Measurements from ENCODE around the gene INPP5K. TPM values are rescaled to one million over a fixed set of nuclear protein-coding genes. Genes with fewer than 3 reads are reported as not detected.

INPP5K gene
- total RNA-seq, 2 donors from 2014 or later, result 78.7 to 95.3 TPM

GRCh38 chr17:1493291-1493980 lies 23.0 kb downstream of the INPP5K start:
- Histone ChIP-seq H3K4me1 (ENCODE audit: control insufficient read depth in 1 of 2, low read depth in 2 of 2) (peaks cover 50 to 72% of the 10 kb centered on the region in 2 donors), H3K27me3 (replicated peaks; ENCODE audit: insufficient read depth) (no peaks in the 10 kb centered on the region), H3K36me3 (peaks cover 22% of the 10 kb centered on the region), H3K4me3 (no peak overlapping the region), H3K27ac (peak overlapping the region; percentile 84 to 87), H3K9me3 (no peaks in the 10 kb centered on the region)
- DNase-seq (ENCODE audit: low spot score) (no peak), ATAC-seq (ENCODE audit: insufficient number of reproducible peaks, low FRiP score, low read depth) (no peak)
- no peak for TF ChIP-seq CTCF (IDR thresholded peaks at IDR 0.05)

- no peak for TF ChIP-seq CTCF (IDR thresholded peaks at IDR 0.05)
- H3K27ac ChIP-seq, result peak within 1 kb of the TSS; percentile 84 to 87
- peaks cover 51 to 77% of the 10 kb centered on the region in 2 donors for H3K4me1 ChIP-seq (ENCODE audit: control insufficient read depth in 1 of 2, low read depth in 2 of 2)
- peak within 1 kb of the TSS; percentile 72 for H3K4me3 ChIP-seq
- ATAC-seq (ENCODE audit: insufficient number of reproducible peaks, low FRiP score, low read depth), result no peak
- peaks cover 17% of the 10 kb centered on the region for H3K36me3 ChIP-seq
- H3K9me3 ChIP-seq, result no peaks in the 10 kb centered on the region
- DNase-seq (ENCODE audit: low spot score), result no peak
- H3K27me3 ChIP-seq (replicated peaks; ENCODE audit: insufficient read depth), result no peaks in the 10 kb centered on the region
Measured at GRCh38 chr17:1492249-1493206, 23.9 kb downstream of the INPP5K start, which contains the start of gene MYO1C. MYO1C (minus strand) TSS chr17:1492686; CDS start chr17:1492487, 199 bp downstream.

- no peak for TF ChIP-seq CTCF (IDR thresholded peaks at IDR 0.05)
- peak overlapping the region; percentile 92 to 95 for H3K27ac ChIP-seq
- DNase-seq (ENCODE audit: low spot score) (no peak), ATAC-seq (ENCODE audit: insufficient number of reproducible peaks, low FRiP score, low read depth) (no peak)
- H3K9me3 ChIP-seq, result no peaks in the 10 kb centered on the region
- H3K36me3 ChIP-seq, result peaks cover 8% of the 10 kb centered on the region
- peak overlapping the region; percentile 90 for H3K4me3 ChIP-seq
- peaks cover 56 to 85% of the 10 kb centered on the region in 2 donors for H3K4me1 ChIP-seq (ENCODE audit: control insufficient read depth in 1 of 2, low read depth in 2 of 2)
- no peaks in the 10 kb centered on the region for H3K27me3 ChIP-seq (replicated peaks; ENCODE audit: insufficient read depth)
Measured at GRCh38 chr17:1491443-1492248, 24.8 kb downstream of the INPP5K start.

GRCh38 chr17:1490643-1491442 lies 25.6 kb downstream of the INPP5K start:
- TF ChIP-seq CTCF (IDR thresholded peaks at IDR 0.05), result no peak
- Histone ChIP-seq H3K36me3 (peaks cover 1% of the 10 kb centered on the region), H3K4me3 (peak overlapping the region; percentile 90), H3K27ac (peak overlapping the region; percentile 92 to 95), H3K9me3 (no peaks in the 10 kb centered on the region), H3K4me1 (ENCODE audit: control insufficient read depth in 1 of 2, low read depth in 2 of 2) (peaks cover 59 to 84% of the 10 kb centered on the region in 2 donors), H3K27me3 (replicated peaks; ENCODE audit: insufficient read depth) (no peaks in the 10 kb centered on the region)
- DNase-seq (ENCODE audit: low spot score), result no peak
- ATAC-seq (ENCODE audit: insufficient number of reproducible peaks, low FRiP score, low read depth), result no peak
